HUES48 (cell line): ENCODE measurements around the gene ANOS1.

Source experiments
- H3K27ac ChIP-seq: one replicate; pipeline ENCODE4 v1.7.0; 2013; ENCODE audit warnings: low read depth, low read length, inconsistent platforms
- H3K27me3 ChIP-seq: 2 replicates; pipeline ENCODE4 v1.6.1; 2013; ENCODE audit warnings: mild to moderate bottlenecking, low read length; ENCODE audit not compliant: control insufficient read depth, insufficient read depth
- H3K36me3 ChIP-seq: 2 replicates; pipeline ENCODE4 v1.6.1; 2013; ENCODE audit warnings: low read length; ENCODE audit not compliant: control insufficient read depth, insufficient read depth
- H3K4me1 ChIP-seq: 2 replicates; pipeline ENCODE4 v1.6.1; 2013; ENCODE audit warnings: mild to moderate bottlenecking, low read length; ENCODE audit not compliant: control insufficient read depth, insufficient read depth
- H3K4me3 ChIP-seq: 2 replicates; pipeline ENCODE4 v1.5.1; 2013; ENCODE audit warnings: mild to moderate bottlenecking, low read depth, low read length
- H3K9ac ChIP-seq: 2 replicates; pipeline ENCODE4 v1.6.1; 2013; ENCODE audit warnings: mild to moderate bottlenecking, low read depth, low read length, moderate library complexity
- H3K9me3 ChIP-seq: 2 replicates; pipeline ENCODE4 v1.6.1; 2013; ENCODE audit warnings: low read length; ENCODE audit not compliant: control insufficient read depth, insufficient read depth

Gene ANOS1

DNA sequence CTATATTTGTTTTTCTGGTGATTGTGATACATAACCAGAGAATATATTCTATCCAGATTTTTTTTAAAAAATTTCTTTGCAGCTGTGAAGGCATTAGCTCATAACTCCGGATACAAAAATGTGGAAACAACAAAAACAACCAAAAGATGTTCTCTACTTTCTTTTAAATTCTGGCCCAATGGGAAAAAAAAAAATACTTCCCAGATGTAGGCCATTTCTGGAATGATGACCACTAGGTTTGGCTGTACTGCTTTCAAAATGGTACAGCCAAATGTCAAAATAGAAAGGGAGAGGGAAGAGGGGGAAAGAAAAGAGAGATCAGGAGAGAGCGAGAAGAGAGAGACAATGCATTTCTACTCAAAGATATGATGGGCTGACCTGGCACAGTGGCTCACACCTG, 14.6 kb downstream of the ANOS1 start:
- Histone ChIP-seq H3K27ac (no peak overlapping the region), H3K27me3 (no peaks in the 10 kb centered on the region)

DNA sequence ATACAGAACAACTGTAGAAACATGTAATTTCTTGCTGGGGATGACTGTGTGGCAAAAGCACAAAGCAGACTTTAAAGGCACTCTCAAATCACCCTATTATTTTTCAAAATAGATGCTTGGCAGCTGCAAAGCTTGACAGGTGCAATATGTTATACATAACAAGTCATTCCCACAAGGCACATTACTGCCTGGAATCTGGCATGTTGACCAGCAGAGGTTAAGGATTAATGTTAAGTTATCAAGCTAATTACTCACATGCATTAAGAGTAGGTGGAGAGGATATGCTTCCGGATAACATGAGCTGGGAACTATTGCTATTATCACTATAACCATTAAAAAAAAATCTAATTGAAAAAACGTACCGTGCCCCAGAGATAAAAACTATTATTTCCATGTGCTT, 17.8 kb downstream of the ANOS1 start:
- Histone ChIP-seq H3K4me3 (no peak overlapping the region), H3K36me3 (no peaks in the 10 kb centered on the region; the same call in 1 of the 2 replicates), H3K9ac (no peak overlapping the region), H3K4me1 (peaks cover 32% of the 10 kb centered on the region), H3K27ac (no peak overlapping the region), H3K9me3 (no peaks in the 10 kb centered on the region), H3K27me3 (no peaks in the 10 kb centered on the region)

More for the DNA sequence above, 14.6 kb downstream of the ANOS1 start:
- no peaks in the 10 kb centered on the region for H3K9me3 ChIP-seq
- H3K4me3 ChIP-seq = no peak overlapping the region
- 0 out of 2 replicates have a peak, but pooled peaks cover 4% of the 10 kb centered on the region for H3K36me3 ChIP-seq
- H3K9ac ChIP-seq = no peak overlapping the region
- peaks cover 42% of the 10 kb centered on the region for H3K4me1 ChIP-seq

DNA sequence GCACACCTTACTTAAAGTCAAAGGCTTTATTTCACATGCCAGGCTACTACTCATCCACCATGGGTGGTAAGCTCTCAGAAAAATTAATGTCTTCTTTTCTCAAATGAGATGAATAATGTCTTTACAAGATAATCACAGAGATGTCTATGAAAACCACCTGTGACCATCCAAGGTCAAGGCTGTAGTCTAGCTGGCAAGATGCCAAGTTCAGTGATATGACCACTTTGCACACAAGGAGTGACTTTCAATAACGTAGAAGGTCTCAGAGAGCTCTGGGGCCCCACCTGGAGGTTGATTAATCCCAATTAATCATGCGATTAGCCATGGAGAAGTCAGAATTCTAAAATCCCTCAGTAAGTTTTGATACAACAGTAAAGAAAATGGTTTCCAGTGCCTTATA, 20.5 kb downstream of the ANOS1 start:
- Histone ChIP-seq H3K27ac (no peak overlapping the region), H3K27me3 (no peaks in the 10 kb centered on the region), H3K9me3 (no peaks in the 10 kb centered on the region), H3K9ac (no peak overlapping the region), H3K4me1 (peaks cover 40% of the 10 kb centered on the region), H3K36me3 (no peaks in the 10 kb centered on the region; the same call in 1 of the 2 replicates), H3K4me3 (no peak overlapping the region)

DNA sequence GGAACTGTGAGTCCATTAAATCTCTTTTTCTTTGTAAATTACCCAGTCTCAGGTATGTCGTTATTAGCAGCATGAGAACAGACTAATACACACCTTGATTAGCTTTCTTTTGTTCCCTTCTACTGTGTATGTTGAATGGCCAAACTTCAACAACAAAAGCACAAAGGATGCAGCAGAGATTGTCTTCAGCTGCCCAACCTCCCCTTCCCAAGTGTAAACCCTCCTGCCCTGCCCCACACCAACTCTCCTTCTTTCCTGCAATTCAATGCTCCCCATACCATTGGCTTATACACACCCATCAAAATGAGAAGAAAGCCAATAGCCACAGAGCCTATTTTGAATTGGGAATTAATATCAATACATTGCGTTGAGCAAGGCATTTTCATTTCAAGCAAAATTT, 27.8 kb downstream of the ANOS1 start:
- Histone ChIP-seq H3K4me1 (peaks cover 40% of the 10 kb centered on the region), H3K9ac (no peak overlapping the region), H3K27me3 (no peaks in the 10 kb centered on the region), H3K36me3 (peaks cover 4% of the 10 kb centered on the region), H3K27ac (no peak overlapping the region), H3K9me3 (no peaks in the 10 kb centered on the region), H3K4me3 (no peak overlapping the region)

DNA sequence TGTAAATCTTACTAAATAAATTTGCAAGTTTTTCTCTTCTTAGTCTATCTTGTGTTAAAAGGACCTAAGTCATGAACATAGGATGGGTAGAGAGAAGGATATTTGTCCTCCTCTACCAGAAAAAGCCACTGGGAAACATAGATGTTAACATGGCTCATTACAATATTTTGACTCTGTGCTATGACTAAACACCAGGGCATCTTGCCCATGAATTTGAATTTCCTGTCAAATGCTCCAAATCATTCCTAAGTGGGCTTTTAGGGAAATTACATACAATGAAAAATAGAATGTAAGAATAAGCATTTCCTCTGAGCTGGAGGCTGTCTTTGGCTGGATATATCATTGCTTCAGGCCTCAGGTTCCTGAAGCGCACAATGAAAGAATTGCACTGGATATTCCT, 39.1 kb downstream of the ANOS1 start:
- no peak overlapping the region for H3K27ac ChIP-seq
- no peak overlapping the region for H3K9ac ChIP-seq
- H3K4me1 ChIP-seq = peaks cover 32% of the 10 kb centered on the region

DNA sequence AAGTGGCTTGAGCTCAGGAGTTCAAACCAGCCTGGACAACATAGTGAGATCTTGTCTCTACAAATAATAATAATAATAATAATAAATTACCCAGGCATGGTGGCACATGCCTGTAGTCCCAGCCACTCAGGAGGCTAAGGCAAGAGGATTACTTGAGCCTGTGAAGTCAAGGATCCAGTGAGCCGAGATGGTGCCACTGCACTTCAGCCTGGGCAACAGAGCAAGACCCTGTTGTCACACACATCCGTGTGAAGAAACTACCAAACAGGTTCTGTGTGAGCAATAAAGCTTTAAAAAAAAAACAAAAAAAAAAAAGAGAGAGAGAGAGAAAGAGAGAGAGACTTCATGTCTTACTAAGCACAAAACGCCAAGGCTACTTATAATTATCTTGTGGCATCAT, 42.5 kb downstream of the ANOS1 start:
- Histone ChIP-seq H3K27ac (peak overlapping the region; percentile 93), H3K27me3 (no peaks in the 10 kb centered on the region), H3K4me3 (no peak overlapping the region), H3K36me3 (peaks cover 8% of the 10 kb centered on the region; the same call in 1 of the 2 replicates), H3K9me3 (no peaks in the 10 kb centered on the region), H3K4me1 (peaks cover 57% of the 10 kb centered on the region), H3K9ac (no peak overlapping the region)

More for the DNA sequence above, 39.1 kb downstream of the ANOS1 start:
- H3K4me3 ChIP-seq = no peak overlapping the region
- peaks cover 23% of the 10 kb centered on the region for H3K36me3 ChIP-seq
- H3K27me3 ChIP-seq = no peaks in the 10 kb centered on the region
- H3K9me3 ChIP-seq = no peaks in the 10 kb centered on the region

- H3K27ac ChIP-seq = peak overlapping the region; percentile 93
- no peak overlapping the region for H3K9ac ChIP-seq
- no peaks in the 10 kb centered on the region for H3K9me3 ChIP-seq
- H3K36me3 ChIP-seq = peaks cover 14% of the 10 kb centered on the region; the same call in 1 of the 2 replicates
- H3K27me3 ChIP-seq = no peaks in the 10 kb centered on the region
- peaks cover 63% of the 10 kb centered on the region for H3K4me1 ChIP-seq
- no peak overlapping the region for H3K4me3 ChIP-seq
Measured at GRCh38 chrX:8688776-8689175, 43.2 kb downstream of the ANOS1 start.

- Histone ChIP-seq H3K9ac (no peak overlapping the region), H3K9me3 (no peaks in the 10 kb centered on the region), H3K36me3 (peaks cover 15% of the 10 kb centered on the region; the same call in 1 of the 2 replicates), H3K4me3 (no peak overlapping the region), H3K4me1 (peaks cover 54% of the 10 kb centered on the region), H3K27ac (peak overlapping the region; percentile 32), H3K27me3 (no peaks in the 10 kb centered on the region)
Measured at GRCh38 chrX:8684201-8684965, 47.6 kb downstream of the ANOS1 start.

DNA sequence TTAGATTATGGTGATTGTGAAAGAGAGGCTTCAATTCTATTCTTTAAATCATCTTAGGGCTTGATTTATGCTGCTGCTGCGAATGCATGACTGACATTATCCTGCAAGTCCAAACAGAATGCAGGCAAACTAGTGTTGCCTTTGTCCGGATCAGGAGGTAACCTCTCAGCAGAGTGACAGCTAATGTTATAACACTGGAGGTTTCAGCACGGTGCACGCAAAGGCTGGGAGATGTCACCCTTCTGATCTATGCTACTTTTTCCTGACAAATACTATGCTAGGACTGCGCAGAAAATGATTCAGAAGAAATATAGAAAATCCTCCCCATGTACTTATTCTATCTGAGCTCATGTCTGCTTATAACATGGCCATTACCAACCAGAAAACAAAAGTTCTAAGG, 48.2 kb downstream of the ANOS1 start:
- Histone ChIP-seq H3K4me3 (no peak overlapping the region), H3K4me1 (peaks cover 54% of the 10 kb centered on the region), H3K9ac (no peak overlapping the region), H3K36me3 (peaks cover 15% of the 10 kb centered on the region; the same call in 1 of the 2 replicates), H3K27ac (no peak overlapping the region), H3K9me3 (no peaks in the 10 kb centered on the region), H3K27me3 (no peaks in the 10 kb centered on the region)

- Histone ChIP-seq H3K9ac (no peak overlapping the region), H3K4me3 (no peak overlapping the region), H3K27me3 (no peaks in the 10 kb centered on the region), H3K36me3 (peaks cover 23% of the 10 kb centered on the region), H3K27ac (no peak overlapping the region), H3K9me3 (no peaks in the 10 kb centered on the region), H3K4me1 (peaks cover 34% of the 10 kb centered on the region)
Measured at GRCh38 chrX:8679550-8679949, 52.4 kb downstream of the ANOS1 start.

DNA sequence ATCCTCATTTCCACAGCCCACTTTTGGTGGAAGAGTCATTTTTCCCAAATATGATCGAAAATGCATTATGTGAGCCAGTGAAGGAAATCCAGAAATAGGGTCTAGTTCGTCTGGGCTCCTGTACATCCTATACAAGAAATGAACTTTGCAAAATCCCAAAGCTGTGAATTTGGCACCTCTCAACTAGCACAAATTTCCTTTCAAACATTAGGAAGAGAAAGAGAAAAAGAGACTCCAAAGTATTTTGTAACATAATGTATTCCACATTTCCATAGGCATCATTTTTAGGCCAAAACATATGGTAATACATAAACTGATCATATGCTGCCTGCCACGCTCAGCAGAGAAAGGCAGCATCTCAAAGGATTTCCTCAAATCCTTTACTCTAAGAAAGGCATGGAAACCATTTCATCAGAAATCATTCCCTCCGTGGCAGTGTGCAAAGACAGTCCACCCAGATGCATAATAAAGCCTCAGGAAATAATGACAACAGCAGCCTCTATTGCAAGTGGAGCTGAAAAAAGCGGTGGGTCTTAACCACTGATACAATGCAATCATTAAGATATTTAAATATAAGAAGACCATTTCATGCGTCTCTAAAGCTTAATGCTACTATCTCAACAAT, 56.8 kb downstream of the ANOS1 start:
- no peaks in the 10 kb centered on the region for H3K27me3 ChIP-seq
- H3K36me3 ChIP-seq = peaks cover 13% of the 10 kb centered on the region
- H3K4me3 ChIP-seq = no peak overlapping the region
- H3K27ac ChIP-seq = no peak overlapping the region
- peaks cover 39% of the 10 kb centered on the region for H3K4me1 ChIP-seq
- H3K9me3 ChIP-seq = no peaks in the 10 kb centered on the region
- H3K9ac ChIP-seq = no peak overlapping the region
